Prostate gland (tissue), 2 donors: Measurements from ENCODE around the gene HSD17B8.

Source experiments
- POLR2AphosphoS5 ChIP-seq: sonication (generic); formaldehyde crosslinking; IDR thresholded peaks from one replicate; pipeline ENCODE4 v1.6.1; 2017; ENCODE audit warnings: antibody characterized with exemption
- TF ChIP-seq, protein P1 (sequence below), 4 experiments: fragments of 200-600 bp in 2 of 4; fragments of 450-650 bp in 2 of 4; sonication (generic) in 2 of 4; IDR thresholded peaks; 1 replicate in 3 of 4; 2 replicates in 1 of 4; pipeline ENCODE4 v1.5.1; 2016 to 2019; ENCODE audit warnings: antibody characterized with exemption in 4 of 4, mild to moderate bottlenecking in 2 of 4, moderate library complexity in 2 of 4

- TF ChIP-seq, protein P1, sequence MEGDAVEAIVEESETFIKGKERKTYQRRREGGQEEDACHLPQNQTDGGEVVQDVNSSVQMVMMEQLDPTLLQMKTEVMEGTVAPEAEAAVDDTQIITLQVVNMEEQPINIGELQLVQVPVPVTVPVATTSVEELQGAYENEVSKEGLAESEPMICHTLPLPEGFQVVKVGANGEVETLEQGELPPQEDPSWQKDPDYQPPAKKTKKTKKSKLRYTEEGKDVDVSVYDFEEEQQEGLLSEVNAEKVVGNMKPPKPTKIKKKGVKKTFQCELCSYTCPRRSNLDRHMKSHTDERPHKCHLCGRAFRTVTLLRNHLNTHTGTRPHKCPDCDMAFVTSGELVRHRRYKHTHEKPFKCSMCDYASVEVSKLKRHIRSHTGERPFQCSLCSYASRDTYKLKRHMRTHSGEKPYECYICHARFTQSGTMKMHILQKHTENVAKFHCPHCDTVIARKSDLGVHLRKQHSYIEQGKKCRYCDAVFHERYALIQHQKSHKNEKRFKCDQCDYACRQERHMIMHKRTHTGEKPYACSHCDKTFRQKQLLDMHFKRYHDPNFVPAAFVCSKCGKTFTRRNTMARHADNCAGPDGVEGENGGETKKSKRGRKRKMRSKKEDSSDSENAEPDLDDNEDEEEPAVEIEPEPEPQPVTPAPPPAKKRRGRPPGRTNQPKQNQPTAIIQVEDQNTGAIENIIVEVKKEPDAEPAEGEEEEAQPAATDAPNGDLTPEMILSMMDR (IDR thresholded peaks at IDR 0.05) = no peak
- no peak for TF ChIP-seq POLR2AphosphoS5
Measured at GRCh38 chr6:33215271-33216116, 11.0 kb downstream of the HSD17B8 start.
